Right ventricle myocardium superior (tissue), 1 donor: ENCODE measurements around the gene TM9SF4. TPM values are rescaled to one million over a fixed set of nuclear protein-coding genes. Genes with fewer than 3 reads are reported as not detected.

Experiments used
- ATAC-seq: fragments of 200-7000 bp; cut with Tn5 transposase; one replicate; pipeline ENCODE4 v1.9.1; 2020; ENCODE audit warnings: mild to moderate bottlenecking; ENCODE audit not compliant: poor library complexity
- DNase-seq: peaks from one replicate; pipeline ENCODE4 v3.0.0-alpha.2; 2020
- intact Hi-C: fragments of 100-400 bp; cut with DNase I; formaldehyde crosslinking; loops from one replicate; pipeline ENCODE4 v1.11.2; 2022
- total RNA-seq: library from RNA; stranded (reverse); fragmentation: NEBNext Ultra II Directional; extraction: Animal tissue kit (Norgen Biotek cat#: 25700); gene quantifications from one replicate; pipeline ENCODE4 v1.2.1, GENCODE V29; 2021
- donor health status: DM: no; HTN: yes; CAD: no; lungs with severe emphysema.

TM9SF4 gene
- total RNA-seq, 1 donor from 2014 or later, result 23.0 TPM

DNA sequence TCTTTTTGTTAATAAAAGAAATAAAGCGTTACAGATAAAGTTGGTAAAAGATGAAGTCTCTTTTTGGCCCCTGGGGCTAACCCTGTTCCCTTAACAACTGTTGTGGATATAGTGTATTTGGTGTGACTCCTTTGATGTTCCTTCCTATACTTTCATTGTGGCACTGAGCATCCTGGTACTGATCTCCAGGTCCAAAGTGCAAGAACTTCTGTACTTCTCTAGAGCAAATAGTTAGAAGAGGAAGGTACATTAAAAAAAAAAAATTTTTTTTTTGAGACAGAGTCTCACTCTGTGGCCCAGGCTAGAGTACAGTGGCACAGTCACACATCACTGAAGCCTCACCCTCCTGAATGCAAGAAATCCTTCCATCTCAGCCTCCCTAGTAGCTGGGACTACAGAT lies 104.4 kb downstream of the TM9SF4 start:
- no peak for ATAC-seq
- intact Hi-C loops, result no loop called here
- DNase-seq, result no peak

DNA sequence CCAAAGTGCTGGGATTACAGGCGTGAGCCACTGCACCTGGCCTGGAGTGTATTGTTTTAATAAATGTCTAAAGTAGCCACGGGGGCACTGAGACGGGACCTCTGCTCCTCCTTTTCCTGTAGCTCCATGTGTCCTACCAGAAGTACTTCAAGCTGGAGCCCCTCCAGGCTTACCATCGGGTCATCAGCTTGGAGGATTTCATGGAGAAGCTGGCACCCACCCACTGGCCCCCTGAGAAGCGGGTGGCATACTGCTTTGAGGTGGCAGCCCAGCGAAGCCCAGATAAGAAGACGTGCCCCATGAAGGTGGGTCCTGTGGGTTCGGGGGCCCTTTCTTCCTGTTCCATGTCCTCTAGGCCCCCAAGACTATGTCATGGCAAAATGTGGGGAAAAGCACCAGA lies 105.6 kb downstream of the TM9SF4 start:
- intact Hi-C loops, result no loop called here
- no peak for DNase-seq
- no peak for ATAC-seq

DNA sequence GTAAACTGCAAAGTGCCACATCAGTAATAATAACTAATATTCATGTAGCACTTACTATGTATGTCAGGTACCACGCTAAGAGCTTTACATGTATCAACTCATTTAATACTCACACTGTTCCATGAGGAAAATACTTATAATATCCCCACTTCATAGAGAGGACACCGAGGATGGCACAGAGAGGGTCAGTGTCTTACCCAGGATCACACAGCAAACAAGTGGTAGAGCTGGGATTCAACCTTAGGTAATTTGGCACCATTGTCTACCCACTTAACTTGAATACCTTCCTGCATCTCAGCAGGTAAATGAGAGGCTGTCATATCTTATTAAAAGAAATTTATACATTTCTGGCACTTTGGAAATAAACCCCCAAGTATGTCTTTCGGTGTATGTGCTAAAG lies 106.2 kb downstream of the TM9SF4 start:
- intact Hi-C loops, result no loop called here
- ATAC-seq (no peak), DNase-seq (no peak)

DNA sequence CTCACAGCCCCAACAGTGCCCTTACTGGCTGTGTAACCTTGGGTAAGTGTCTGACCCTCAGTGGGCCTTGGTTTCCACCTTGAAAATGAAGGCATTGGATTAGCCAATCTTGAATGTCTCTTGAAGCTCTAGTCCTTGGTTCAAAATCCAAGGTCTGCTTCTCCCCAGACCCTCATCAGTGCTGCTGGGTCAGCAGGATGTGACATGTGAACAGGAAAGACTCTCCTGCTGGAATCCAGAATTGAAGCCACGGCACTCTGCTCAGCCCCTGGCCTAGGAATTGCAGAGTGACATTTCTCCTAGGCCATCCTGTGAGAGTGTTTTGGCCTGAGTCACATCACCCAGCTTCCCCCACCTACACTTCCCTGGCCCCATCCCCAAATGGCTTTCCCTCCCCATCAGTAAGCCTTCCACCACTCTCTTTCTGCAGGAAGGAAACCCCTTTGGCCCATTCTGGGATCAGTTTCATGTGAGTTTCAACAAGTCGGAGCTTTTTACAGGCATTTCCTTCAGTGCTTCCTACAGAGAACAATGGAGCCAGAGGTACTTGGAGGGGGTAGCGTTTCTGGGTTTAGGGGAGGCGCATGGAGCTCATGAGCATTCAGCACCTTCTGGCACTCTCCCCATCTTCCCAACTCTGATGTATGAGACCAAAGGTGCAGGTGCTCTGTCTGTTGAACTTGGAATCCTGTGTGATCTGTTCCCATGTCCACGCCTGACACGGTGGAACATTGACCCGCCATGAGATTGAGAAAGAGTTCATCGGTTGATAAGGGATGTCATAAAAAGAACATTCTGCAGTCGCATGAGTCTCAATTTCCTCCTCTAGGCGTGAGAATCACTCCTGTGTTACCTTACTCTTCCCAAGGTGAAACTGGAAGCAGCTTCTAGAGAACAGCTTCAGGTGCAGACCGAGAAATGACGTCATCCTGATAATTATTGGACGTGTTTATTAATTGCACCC lies 106.9 kb downstream of the TM9SF4 start:
- intact Hi-C loops, result no loop called here
- ATAC-seq (no peak), DNase-seq (no peak)

Other genes with a start within 250 kb of the TM9SF4 start
- 2.5 TPM for gene DUSP15, start 239.2 kb upstream of the TM9SF4 start, total RNA-seq
- gene TTLL9, start 239.1 kb upstream of the TM9SF4 start, total RNA-seq, result not detected
- gene PDRG1, start 157.7 kb upstream of the TM9SF4 start, total RNA-seq, result 11.1 TPM
- not detected for gene XKR7, start 141.6 kb upstream of the TM9SF4 start, total RNA-seq
- gene CCM2L, start 99.3 kb upstream of the TM9SF4 start, total RNA-seq, result 8.5 TPM
- 4.9 TPM for gene HCK, start 57.5 kb upstream of the TM9SF4 start, total RNA-seq
- gene PLAGL2, start 98.0 kb downstream of the TM9SF4 start, total RNA-seq, result 5.7 TPM
- gene POFUT1, start 98.2 kb downstream of the TM9SF4 start, total RNA-seq, result 24.9 TPM
- 8.6 TPM for gene KIF3B, start 167.9 kb downstream of the TM9SF4 start, total RNA-seq
- gene ASXL1, start 248.6 kb downstream of the TM9SF4 start, total RNA-seq, result 24.5 TPM